ENCODE measurements around the gene KCND3. TPM values are rescaled to one million over a fixed set of nuclear protein-coding genes. Genes with fewer than 3 reads are reported as not detected.

KCND3 gene
- total RNA-seq, 1 donor from 2014 or later: 2.2 TPM

- Mint-ChIP-seq H3K36me3 (no peaks in the 10 kb centered on the region), H3K9me3 (no peaks in the 10 kb centered on the region), H3K27me3 (peaks cover 12% of the 10 kb centered on the region), H3K27ac (no peak overlapping the region), H3K4me1 (ENCODE audit: unreplicated experiment) (no peaks in the 10 kb centered on the region), H3K4me3 (no peak overlapping the region)
- TF ChIP-seq CTCF (conservative IDR thresholded peaks at IDR 0.05): no peak
- no peak for DNase-seq (ENCODE audit: extremely low spot score, unreplicated experiment)
Measured at GRCh38 chr1:111775966-111776365, 213.5 kb downstream of the KCND3 start.

GRCh38 chr1:111770916-111771315 is 218.6 kb downstream of the KCND3 start:
- Mint-ChIP-seq H3K9me3 (no peaks in the 10 kb centered on the region), H3K27me3 (no peaks in the 10 kb centered on the region), H3K4me1 (ENCODE audit: unreplicated experiment) (peaks cover 4% of the 10 kb centered on the region), H3K27ac (no peak overlapping the region), H3K36me3 (peaks cover 4% of the 10 kb centered on the region), H3K4me3 (no peak overlapping the region)
- no peak for DNase-seq (ENCODE audit: extremely low spot score, unreplicated experiment)
- TF ChIP-seq CTCF (conservative IDR thresholded peaks at IDR 0.05): no peak

- Mint-ChIP-seq H3K9me3 (no peaks in the 10 kb centered on the region), H3K27me3 (no peaks in the 10 kb centered on the region), H3K36me3 (peaks cover 8% of the 10 kb centered on the region), H3K27ac (no peak overlapping the region), H3K4me3 (no peak overlapping the region), H3K4me1 (ENCODE audit: unreplicated experiment) (peaks cover 4% of the 10 kb centered on the region)
- no peak for DNase-seq (ENCODE audit: extremely low spot score, unreplicated experiment)
- peak; percentile 89 for TF ChIP-seq CTCF (conservative IDR thresholded peaks at IDR 0.05)
Measured at GRCh38 chr1:111769517-111770146, 219.8 kb downstream of the KCND3 start.

GRCh38 chr1:111768625-111769024 is 220.8 kb downstream of the KCND3 start:
- no peaks in the 10 kb centered on the region for H3K27me3 Mint-ChIP-seq

GRCh38 chr1:111768023-111768422 is 221.4 kb downstream of the KCND3 start:
- Mint-ChIP-seq H3K9me3 (no peaks in the 10 kb centered on the region), H3K4me1 (ENCODE audit: unreplicated experiment) (peaks cover 4% of the 10 kb centered on the region)

More at GRCh38 chr1:111768625-111769024, 220.8 kb downstream of the KCND3 start:
- DNase-seq (ENCODE audit: extremely low spot score, unreplicated experiment): no peak
- H3K27ac Mint-ChIP-seq: no peak overlapping the region
- H3K4me3 Mint-ChIP-seq: no peak overlapping the region
- no peaks in the 10 kb centered on the region for H3K9me3 Mint-ChIP-seq
- peaks cover 8% of the 10 kb centered on the region for H3K36me3 Mint-ChIP-seq
- peaks cover 4% of the 10 kb centered on the region for H3K4me1 Mint-ChIP-seq (ENCODE audit: unreplicated experiment)
- no peak for TF ChIP-seq CTCF (conservative IDR thresholded peaks at IDR 0.05)

More at GRCh38 chr1:111768023-111768422, 221.4 kb downstream of the KCND3 start:
- no peak for DNase-seq (ENCODE audit: extremely low spot score, unreplicated experiment)
- Mint-ChIP-seq H3K4me3 (no peak overlapping the region), H3K27me3 (no peaks in the 10 kb centered on the region), H3K36me3 (peaks cover 9% of the 10 kb centered on the region), H3K27ac (no peak overlapping the region)
- no peak for TF ChIP-seq CTCF (conservative IDR thresholded peaks at IDR 0.05)

Measured in type B pancreatic cell (in vitro differentiated cells).